ENCODE data around the gene PARP1.

Gene PARP1

GRCh38 chr1:226422478-226422877, 14.6 kb upstream of the PARP1 start:
- no peak overlapping the region for H3K4me3 ChIP-seq (ENCODE audit: low read length)

GRCh38 chr1:226420897-226421296, 13.0 kb upstream of the PARP1 start:
- TF ChIP-seq ZNF274 (IDR thresholded peaks at IDR 0.05; ENCODE audit: low read depth, low read length) = no peak
- no peak overlapping the region for H3K4me3 ChIP-seq (ENCODE audit: low read length)

More at GRCh38 chr1:226422478-226422877, 14.6 kb upstream of the PARP1 start:
- TF ChIP-seq ZNF274 (IDR thresholded peaks at IDR 0.05; ENCODE audit: low read depth, low read length) = no peak

GRCh38 chr1:226420328-226420727, 12.4 kb upstream of the PARP1 start:
- TF ChIP-seq ZNF274 (IDR thresholded peaks at IDR 0.05; ENCODE audit: low read depth, low read length) = no peak
- no peak overlapping the region for H3K4me3 ChIP-seq (ENCODE audit: low read length)

GRCh38 chr1:226419284-226420029, 11.6 kb upstream of the PARP1 start:
- TF ChIP-seq ZNF274 (IDR thresholded peaks at IDR 0.05; ENCODE audit: low read depth, low read length) = no peak
- no peak overlapping the region for H3K4me3 ChIP-seq (ENCODE audit: low read length)

- no peak for TF ChIP-seq ZNF274 (IDR thresholded peaks at IDR 0.05; ENCODE audit: low read depth, low read length)
- no peak overlapping the region for H3K4me3 ChIP-seq (ENCODE audit: low read length)
Observed at GRCh38 chr1:226417830-226418546, 10.1 kb upstream of the PARP1 start.

GRCh38 chr1:226417350-226417749, 9.5 kb upstream of the PARP1 start:
- H3K4me3 ChIP-seq (ENCODE audit: low read length) = no peak overlapping the region
- no peak for TF ChIP-seq ZNF274 (IDR thresholded peaks at IDR 0.05; ENCODE audit: low read depth, low read length)

- no peak for TF ChIP-seq ZNF274 (IDR thresholded peaks at IDR 0.05; ENCODE audit: low read depth, low read length)
- H3K4me3 ChIP-seq (ENCODE audit: low read length) = no peak overlapping the region
Observed at GRCh38 chr1:226414098-226414698, 6.3 kb upstream of the PARP1 start.

- H3K4me3 ChIP-seq (ENCODE audit: low read length) = no peak overlapping the region
- TF ChIP-seq ZNF274 (IDR thresholded peaks at IDR 0.05; ENCODE audit: low read depth, low read length) = no peak
Observed at GRCh38 chr1:226411619-226412018, 3.7 kb upstream of the PARP1 start.

GRCh38 chr1:226410958-226411357, 3.1 kb upstream of the PARP1 start:
- TF ChIP-seq ZNF274 (IDR thresholded peaks at IDR 0.05; ENCODE audit: low read depth, low read length) = no peak
- H3K4me3 ChIP-seq (ENCODE audit: low read length) = no peak overlapping the region

- H3K4me3 ChIP-seq (ENCODE audit: low read length) = no peak overlapping the region
- no peak for TF ChIP-seq ZNF274 (IDR thresholded peaks at IDR 0.05; ENCODE audit: low read depth, low read length)
Observed at GRCh38 chr1:226409392-226409791, 1.5 kb upstream of the PARP1 start.

- H3K4me3 ChIP-seq (ENCODE audit: low read length) = peak overlapping the region; percentile 43; the same call in 1 of the 2 replicates
- no peak for TF ChIP-seq ZNF274 (IDR thresholded peaks at IDR 0.05; ENCODE audit: low read depth, low read length)
Observed at GRCh38 chr1:226408285-226409184, 642 bp upstream of the PARP1 start.

- peak overlapping the region; percentile 99 for H3K4me3 ChIP-seq (ENCODE audit: low read length)
Observed at GRCh38 chr1:226407199-226407496, 745 bp downstream of the PARP1 start.

GRCh38 chr1:226406401-226406881, 1.5 kb downstream of the PARP1 start:
- no peak for TF ChIP-seq ZNF274 (IDR thresholded peaks at IDR 0.05; ENCODE audit: low read depth, low read length)
- peak overlapping the region; percentile 99 for H3K4me3 ChIP-seq (ENCODE audit: low read length)

More at GRCh38 chr1:226407199-226407496, 745 bp downstream of the PARP1 start:
- no peak for TF ChIP-seq ZNF274 (IDR thresholded peaks at IDR 0.05; ENCODE audit: low read depth, low read length)

All from GM08714 (cell line).